AG04449 (cell line): ENCODE measurements around the gene WDR38.
"Not testable (repeated sequence)": the region's sequence is repeated elsewhere in the genome, so short reads cannot be mapped to it uniquely, and the experiment has no call there.

Experiments
- CTCF ChIA-PET: fragments of 350-600 bp; formaldehyde crosslinking; extraction: SDS; loops from one replicate; lab custom pipeline; 2021; ENCODE audit warnings: antibody characterized with exemption; lab: Yijun Ruan, JAX
- POLR2A ChIA-PET: fragments of 400-600, 350-600 bp; formaldehyde crosslinking; extraction: SDS; loops from one replicate; lab custom pipeline; 2020; ENCODE audit warnings: antibody characterized with exemption, inconsistent platforms; lab: Yijun Ruan, JAX
- DNase-seq: peaks from one replicate; pipeline ENCODE4 v3.0.0-alpha.2; 2010; ENCODE audit warnings: low read depth, low spot score
- H3K4me3 ChIP-seq: 2 replicates; pipeline ENCODE4 v1.5.1; 2011; ENCODE audit warnings: low read depth, mild to moderate bottlenecking, control low read depth, low read length
- CTCF ChIP-seq: IDR thresholded peaks from one replicate; pipeline ENCODE4 v1.5.1; 2011; ENCODE audit warnings: mild to moderate bottlenecking, moderate library complexity, low read length, control low read depth, inconsistent platforms; ENCODE audit not compliant: insufficient read depth; ENCODE audit errors: missing control alignments

Gene WDR38

GRCh38 chr9:124839612-124840299, 13.5 kb upstream of the WDR38 start:
- no peak for DNase-seq
- CTCF ChIA-PET: interaction anchor here (0.6 to 42.1 kb wide), 16 partner anchors 10 to 538 kb away, joined by 3 to 2098 read pairs (median 6); partner anchors contain the start of genes NR6A1, OLFML2A and WDR38
- TF ChIP-seq CTCF: peak; percentile 55
- H3K4me3 ChIP-seq: no peak overlapping the region
- POLR2A ChIA-PET: no interaction called here

- no peak for DNase-seq
- TF ChIP-seq CTCF: peak; percentile 12
- POLR2A ChIA-PET: no interaction called here
- no peak overlapping the region for H3K4me3 ChIP-seq
- CTCF ChIA-PET: interaction anchor here (0.6 to 42.1 kb wide), 17 partner anchors 10 to 537 kb away, joined by 3 to 2098 read pairs (median 6); partner anchors contain the start of genes NR6A1, OLFML2A and WDR38
Observed at GRCh38 chr9:124840300-124840833, 12.9 kb upstream of the WDR38 start.

GRCh38 chr9:124841075-124841821, 12.0 kb upstream of the WDR38 start:
- ChIA-PET POLR2A (no interaction called here), CTCF (interaction anchor here (1.0 to 42.1 kb wide), 13 partner anchors 10 to 261 kb away, joined by 3 to 2098 read pairs (median 9); partner anchors contain the start of genes NR6A1, OLFML2A and WDR38)
- no peak for TF ChIP-seq CTCF
- no peak for DNase-seq
- no peak overlapping the region for H3K4me3 ChIP-seq

- POLR2A ChIA-PET: no interaction called here
- no peak overlapping the region for H3K4me3 ChIP-seq
- no peak for DNase-seq
- TF ChIP-seq CTCF: no peak
- CTCF ChIA-PET: interaction anchor here (17.5 to 42.1 kb wide), 2 partner anchors 8 to 68 kb away, joined by 276 to 2098 read pairs; partner anchors contain the start of genes NR6A1, OLFML2A and WDR38
Observed at GRCh38 chr9:124843456-124844034, 9.7 kb upstream of the WDR38 start.

GRCh38 chr9:124844291-124844690, 9.0 kb upstream of the WDR38 start:
- H3K4me3 ChIP-seq: no peak overlapping the region
- ChIA-PET CTCF (interaction anchor here (17.5 to 42.1 kb wide), 2 partner anchors 7 to 68 kb away, joined by 276 to 2098 read pairs; partner anchors contain the start of genes NR6A1, OLFML2A and WDR38), POLR2A (no interaction called here)
- no peak for DNase-seq
- TF ChIP-seq CTCF: no peak

- POLR2A ChIA-PET, H3K4me3 ChIP-seq, DNase-seq: not testable (repeated sequence)
- CTCF ChIA-PET: interaction anchor here (0.6 to 42.1 kb wide), 6 partner anchors 5 to 294 kb away, joined by 3 to 2098 read pairs (median 140); partner anchors contain the start of genes NR6A1, OLFML2A and WDR38
Observed at GRCh38 chr9:124846467-124846866, 6.8 kb upstream of the WDR38 start.
